Epithelial cell of esophagus (primary cell): ENCODE measurements around the gene NEK4.
A peak's percentile ranks its signal among the peaks of the same experiment; 100 is the strongest.

Experiments used
- DNase-seq: peaks from one replicate; pipeline ENCODE4 v3.0.0; 2010; ENCODE audit warnings: low read depth
- H3K4me3 ChIP-seq: 2 replicates; pipeline ENCODE4 v1.5.1; 2011; ENCODE audit warnings: mild to moderate bottlenecking, low read length, control low read depth
- CTCF ChIP-seq: IDR thresholded peaks from 2 replicates; pipeline ENCODE4 v1.5.1; 2011; ENCODE audit warnings: low read depth, mild to moderate bottlenecking, low read length, control low read depth, inconsistent platforms; ENCODE audit not compliant: insufficient read depth; ENCODE audit errors: missing control alignments

NEK4 gene

GRCh38 chr3:52770496-52771333 lies at the start of gene NEK4:
TSS of gene NEK4 (minus strand) at chr3:52770940. CDS start at chr3:52770746, 194 bp downstream.
- no peak for TF ChIP-seq CTCF
- peak within 1 kb of the TSS; percentile 70 for H3K4me3 ChIP-seq
- DNase-seq = peak; percentile 90

- H3K4me3 ChIP-seq = no peak overlapping the region
- no peak for TF ChIP-seq CTCF
- no peak for DNase-seq
Measured at GRCh38 chr3:52819936-52820335, 49.2 kb upstream of the NEK4 start.

GRCh38 chr3:52817860-52818259 lies 47.1 kb upstream of the NEK4 start:
- no peak for DNase-seq
- TF ChIP-seq CTCF = no peak
- no peak overlapping the region for H3K4me3 ChIP-seq

- no peak overlapping the region for H3K4me3 ChIP-seq
- no peak for TF ChIP-seq CTCF
- DNase-seq = no peak
Measured at GRCh38 chr3:52817221-52817620, 46.5 kb upstream of the NEK4 start.

GRCh38 chr3:52816654-52817053 lies 45.9 kb upstream of the NEK4 start:
- DNase-seq = no peak
- H3K4me3 ChIP-seq = no peak overlapping the region
- TF ChIP-seq CTCF = no peak

GRCh38 chr3:52816199-52816598 lies 45.5 kb upstream of the NEK4 start:
- TF ChIP-seq CTCF = no peak
- DNase-seq = no peak
- H3K4me3 ChIP-seq = no peak overlapping the region

GRCh38 chr3:52813810-52814209 lies 43.1 kb upstream of the NEK4 start:
- H3K4me3 ChIP-seq = no peak overlapping the region
- TF ChIP-seq CTCF = no peak
- no peak for DNase-seq
